ENCODE results near the gene CA7.

The CA7 gene

DNA sequence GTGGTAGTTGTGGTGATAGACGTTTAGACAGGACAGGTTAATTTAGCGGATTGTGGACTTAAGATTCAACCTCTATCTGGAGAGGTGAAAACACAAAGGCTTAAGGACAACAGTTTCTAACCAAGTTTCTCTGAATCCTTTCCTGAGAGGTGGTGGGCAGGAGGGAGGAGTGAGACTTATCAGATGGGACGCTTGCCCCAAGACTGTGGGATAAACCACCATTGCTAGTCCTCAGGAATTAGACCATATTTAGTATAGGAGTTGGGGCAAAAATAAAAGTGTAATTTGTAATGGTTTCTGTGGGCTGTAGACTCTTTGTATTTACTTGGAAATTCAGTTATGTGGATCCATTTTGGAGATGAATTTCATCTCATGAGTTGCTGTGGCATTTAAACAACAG is 42.7 kb downstream of the CA7 start:
- TF ChIP-seq, protein P1, sequence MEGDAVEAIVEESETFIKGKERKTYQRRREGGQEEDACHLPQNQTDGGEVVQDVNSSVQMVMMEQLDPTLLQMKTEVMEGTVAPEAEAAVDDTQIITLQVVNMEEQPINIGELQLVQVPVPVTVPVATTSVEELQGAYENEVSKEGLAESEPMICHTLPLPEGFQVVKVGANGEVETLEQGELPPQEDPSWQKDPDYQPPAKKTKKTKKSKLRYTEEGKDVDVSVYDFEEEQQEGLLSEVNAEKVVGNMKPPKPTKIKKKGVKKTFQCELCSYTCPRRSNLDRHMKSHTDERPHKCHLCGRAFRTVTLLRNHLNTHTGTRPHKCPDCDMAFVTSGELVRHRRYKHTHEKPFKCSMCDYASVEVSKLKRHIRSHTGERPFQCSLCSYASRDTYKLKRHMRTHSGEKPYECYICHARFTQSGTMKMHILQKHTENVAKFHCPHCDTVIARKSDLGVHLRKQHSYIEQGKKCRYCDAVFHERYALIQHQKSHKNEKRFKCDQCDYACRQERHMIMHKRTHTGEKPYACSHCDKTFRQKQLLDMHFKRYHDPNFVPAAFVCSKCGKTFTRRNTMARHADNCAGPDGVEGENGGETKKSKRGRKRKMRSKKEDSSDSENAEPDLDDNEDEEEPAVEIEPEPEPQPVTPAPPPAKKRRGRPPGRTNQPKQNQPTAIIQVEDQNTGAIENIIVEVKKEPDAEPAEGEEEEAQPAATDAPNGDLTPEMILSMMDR (conservative IDR thresholded peaks at IDR 0.05; ENCODE audit: low read length) = no peak
- DNase-seq (ENCODE audit: low read depth) = no peak
- H3K4me3 ChIP-seq (ENCODE audit: low read length) = no peak overlapping the region

DNA sequence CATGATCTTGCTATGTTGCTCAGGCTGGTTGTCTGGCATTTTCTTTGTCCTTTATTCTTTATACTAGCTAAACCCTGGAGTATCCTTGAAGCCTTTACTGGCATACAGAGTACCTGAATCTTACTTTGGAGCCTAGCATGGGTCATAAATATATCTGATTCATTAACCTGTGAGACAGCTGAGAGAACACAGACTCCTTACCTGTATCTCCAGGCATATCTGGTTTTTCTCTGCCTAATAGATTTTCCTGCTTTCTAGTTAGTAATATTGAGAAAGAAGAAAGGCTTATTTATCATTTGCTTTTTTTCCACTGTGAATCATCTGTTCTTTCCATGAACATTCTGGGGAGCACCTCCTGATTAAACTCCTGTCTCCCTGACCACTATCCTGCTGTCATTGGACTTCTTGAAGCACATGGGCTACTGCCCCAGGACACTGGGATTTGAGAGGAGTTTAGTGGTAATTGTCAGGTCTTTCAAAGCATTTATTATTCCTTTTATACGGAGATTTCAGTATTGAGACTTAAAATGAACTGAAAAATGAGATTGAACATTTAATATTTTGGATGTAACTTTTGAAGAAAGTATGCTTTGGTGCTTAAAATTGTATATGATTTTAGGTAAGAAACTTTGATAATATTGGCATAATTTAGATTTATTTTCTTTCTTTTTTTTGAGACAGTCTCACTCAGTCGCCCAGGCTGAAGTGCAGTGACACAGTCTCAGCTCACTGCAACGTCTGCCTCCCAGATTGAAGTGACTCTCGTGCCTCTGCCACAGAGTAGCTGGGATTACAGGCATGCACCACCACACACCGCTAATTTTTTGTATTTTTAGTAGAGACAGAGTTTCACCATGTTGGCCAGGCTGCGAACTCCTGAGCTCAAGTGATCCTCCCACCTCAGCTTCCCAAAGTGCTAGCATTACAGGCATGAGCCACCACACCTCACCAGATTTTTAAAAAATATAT is 44.7 kb downstream of the CA7 start:
- no peak overlapping the region for H3K4me3 ChIP-seq (ENCODE audit: low read length)
- no peak for DNase-seq (ENCODE audit: low read depth)
- TF ChIP-seq, protein P1 (conservative IDR thresholded peaks at IDR 0.05; ENCODE audit: low read length) = no peak

DNA sequence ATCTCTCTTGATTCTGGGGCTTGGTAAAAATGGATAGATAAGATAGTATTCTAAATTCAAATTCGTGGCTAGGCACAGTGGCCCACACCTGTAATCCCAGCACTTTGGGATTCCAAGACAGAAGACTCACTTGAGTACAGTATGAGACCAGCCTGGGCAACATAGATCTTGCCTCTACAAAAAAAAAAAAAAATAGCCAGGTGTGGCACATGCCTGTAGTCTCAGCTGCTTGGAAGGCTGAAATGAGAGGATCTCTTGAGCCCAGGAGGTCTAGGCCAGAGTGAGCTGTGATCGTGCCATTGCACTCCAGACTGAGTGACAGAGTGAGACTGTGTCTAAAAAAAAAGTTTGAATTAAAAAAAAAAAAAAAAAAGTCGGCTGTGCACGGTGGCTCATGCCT is 45.4 kb downstream of the CA7 start:
- DNase-seq (ENCODE audit: low read depth) = no peak
- H3K4me3 ChIP-seq (ENCODE audit: low read length) = no peak overlapping the region
- TF ChIP-seq, protein P1 (conservative IDR thresholded peaks at IDR 0.05; ENCODE audit: low read length) = no peak

DNA sequence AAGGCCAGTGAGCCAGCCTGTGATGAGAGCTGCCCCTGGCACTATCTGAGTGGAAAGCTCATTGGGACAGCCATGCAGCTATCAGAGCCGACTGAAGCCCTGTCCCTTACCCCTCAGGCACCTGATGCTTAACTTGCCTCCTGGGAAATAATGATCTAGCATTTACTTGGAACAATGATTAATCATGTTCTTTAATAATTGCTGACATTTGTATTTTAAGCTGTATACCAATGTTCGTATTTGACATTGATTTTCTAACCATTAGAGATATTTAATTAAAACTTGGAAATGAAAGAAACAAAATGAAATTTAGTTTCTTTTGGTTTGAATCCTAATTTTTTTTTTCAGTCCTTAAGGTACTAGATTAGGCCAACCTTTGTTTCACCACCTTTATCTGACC is 46.6 kb downstream of the CA7 start:
- no peak for DNase-seq (ENCODE audit: low read depth)
- no peak overlapping the region for H3K4me3 ChIP-seq (ENCODE audit: low read length)
- TF ChIP-seq, protein P1 (conservative IDR thresholded peaks at IDR 0.05; ENCODE audit: low read length) = no peak

DNA sequence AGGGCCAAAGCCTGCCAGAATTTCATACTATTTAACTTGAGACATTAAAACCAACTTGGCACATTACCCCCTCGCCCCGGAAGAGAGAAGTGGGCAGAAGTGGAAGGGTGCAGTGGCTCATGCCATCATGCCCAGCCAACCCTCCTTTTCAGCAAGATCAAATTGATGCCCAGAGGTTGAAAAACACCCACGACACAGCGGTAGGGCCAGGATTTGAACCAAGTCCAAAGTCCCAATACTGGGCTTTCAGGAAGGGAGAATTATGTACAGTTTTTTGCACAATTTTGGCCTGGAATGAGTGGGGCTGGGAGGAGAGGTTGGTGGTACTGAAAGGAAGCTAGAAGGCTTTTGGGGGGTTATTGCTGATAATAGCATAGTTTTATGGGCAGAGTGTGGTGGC is 47.1 kb downstream of the CA7 start:
- no peak for DNase-seq (ENCODE audit: low read depth)
- H3K4me3 ChIP-seq (ENCODE audit: low read length) = no peak overlapping the region
- TF ChIP-seq, protein P1 (conservative IDR thresholded peaks at IDR 0.05; ENCODE audit: low read length) = no peak

DNA sequence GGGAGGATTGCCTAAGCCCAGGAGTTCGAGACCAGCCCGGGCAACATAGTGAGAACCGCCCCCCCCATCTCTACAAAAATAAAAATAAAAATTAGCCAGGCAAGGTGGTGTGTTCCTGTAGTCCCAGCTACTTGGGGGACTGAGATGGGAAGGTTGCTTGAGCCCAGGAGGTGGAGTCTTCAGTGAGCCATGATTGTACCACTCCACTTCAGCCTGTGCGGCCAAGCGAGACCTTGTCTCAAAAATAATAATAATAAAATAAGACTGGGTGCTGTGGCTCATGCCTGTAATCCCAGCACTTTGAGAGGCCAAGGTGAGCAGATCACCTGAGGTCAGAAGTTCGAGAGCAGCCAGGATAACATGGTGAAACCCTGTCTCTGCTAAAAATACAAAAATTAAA is 47.6 kb downstream of the CA7 start:
- DNase-seq (ENCODE audit: low read depth) = no peak
- TF ChIP-seq, protein P1 (conservative IDR thresholded peaks at IDR 0.05; ENCODE audit: low read length) = no peak
- H3K4me3 ChIP-seq (ENCODE audit: low read length) = no peak overlapping the region

DNA sequence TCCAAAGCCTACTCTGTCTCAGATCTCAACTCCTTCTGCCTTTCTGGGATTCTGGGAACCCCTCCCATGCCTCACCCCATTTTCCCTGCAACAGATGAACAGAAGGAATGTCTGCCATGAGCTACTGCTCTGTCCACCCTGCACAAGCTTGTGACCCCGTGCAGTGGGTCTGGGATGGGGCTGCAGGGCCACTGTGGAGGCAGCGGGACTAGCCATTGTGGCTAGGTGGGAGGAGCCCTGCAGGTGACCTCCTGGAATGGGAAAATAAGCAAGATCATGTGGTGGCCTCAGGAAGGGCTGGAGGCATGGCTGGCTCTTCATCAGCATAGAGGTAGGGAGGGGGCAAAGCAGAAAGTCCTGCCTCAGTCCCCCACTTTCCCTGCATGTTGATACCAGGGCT is 49.8 kb downstream of the CA7 start:
- TF ChIP-seq, protein P1 (conservative IDR thresholded peaks at IDR 0.05; ENCODE audit: low read length) = no peak
- H3K4me3 ChIP-seq (ENCODE audit: low read length) = no peak overlapping the region
- DNase-seq (ENCODE audit: low read depth) = no peak
